WTC11 (cell line): ENCODE results near the gene COPS3. TPM values are rescaled to one million over a fixed set of nuclear protein-coding genes. Genes with fewer than 3 reads are reported as not detected.
"Not testable (repeated sequence)": the region's sequence is repeated elsewhere in the genome, so short reads cannot be mapped to it uniquely, and the experiment has no call there.

Experiments used
- ATAC-seq: fragments of 200-7000 bp; cut with Tn5 transposase; 2 replicates; pipeline ENCODE4 v1.10.0; 2021; ENCODE audit warnings: mild to moderate bottlenecking, moderate library complexity
- CTCF ChIA-PET: fragments of 300-600 bp; sonication (Branson Sonifier 250); formaldehyde crosslinking; loops from one replicate; lab custom pipeline; 2021; ENCODE audit warnings: antibody characterized with exemption; lab: Charles Lee
- POLR2A ChIA-PET: fragments of 350-600 bp; sonication (Branson Sonifier 250); formaldehyde crosslinking; loops from one replicate; lab custom pipeline; 2021; ENCODE audit warnings: antibody characterized with exemption; lab: Charles Lee
- DNase-seq: peaks from one replicate; pipeline ENCODE4 v3.0.0; 2021; ENCODE audit warnings: low spot score
- H3K27ac Mint-ChIP-seq: 2 replicates; pipeline ENCODE4 v1.8.0; 2021; ENCODE audit warnings: mixed read lengths
- H3K27me3 Mint-ChIP-seq: 2 replicates; pipeline ENCODE4 v1.8.0; 2021; ENCODE audit warnings: low read depth, mild to moderate bottlenecking, moderate library complexity, mixed read lengths
- H3K36me3 Mint-ChIP-seq: 2 replicates; pipeline ENCODE4 v1.8.0; 2021; ENCODE audit warnings: mixed read lengths
- H3K4me1 Mint-ChIP-seq: 2 replicates; pipeline ENCODE4 v1.8.0; 2022; ENCODE audit warnings: mixed read lengths
- H3K4me3 Mint-ChIP-seq: 2 replicates; pipeline ENCODE4 v1.8.0; 2021; ENCODE audit warnings: mild to moderate bottlenecking, moderate library complexity, mixed read lengths
- H3K9me3 Mint-ChIP-seq: 2 replicates; pipeline ENCODE4 v1.8.0; 2021; ENCODE audit warnings: mixed read lengths
- ATF1 ChIP-seq: sonication (generic); formaldehyde crosslinking; IDR thresholded peaks from 2 replicates; pipeline ENCODE4 v1.8.1; 2023; ENCODE audit warnings: mild to moderate bottlenecking, moderate library complexity, missing genetic modification reagents
- CBFB ChIP-seq: sonication (generic); formaldehyde crosslinking; IDR thresholded peaks from 2 replicates; pipeline ENCODE4 v1.8.1; 2022; ENCODE audit warnings: mild to moderate bottlenecking, low read depth, missing genetic modification reagents
- CREB1 ChIP-seq: sonication (generic); formaldehyde crosslinking; IDR thresholded peaks from 2 replicates; pipeline ENCODE4 v1.8.0; 2023; ENCODE audit warnings: mild to moderate bottlenecking, missing genetic modification reagents
- ELF4 ChIP-seq: sonication (generic); formaldehyde crosslinking; IDR thresholded peaks from 2 replicates; pipeline ENCODE4 v1.8.1; 2022; ENCODE audit warnings: low read depth, mild to moderate bottlenecking, moderate library complexity, missing genetic modification reagents
- ETV6 ChIP-seq: sonication (generic); formaldehyde crosslinking; IDR thresholded peaks from 2 replicates; pipeline ENCODE4 v1.8.1; 2022; ENCODE audit warnings: mild to moderate bottlenecking, missing genetic modification reagents
- FOXK1 ChIP-seq: sonication (generic); formaldehyde crosslinking; IDR thresholded peaks from 2 replicates; pipeline ENCODE4 v1.8.0; 2022; ENCODE audit warnings: mild to moderate bottlenecking, moderate library complexity, missing genetic modification reagents
- GRHL2 ChIP-seq: fragments of 250-450 bp; sonication (Bioruptor Pico); IDR thresholded peaks from 2 replicates; pipeline ENCODE4 v1.8.0; 2022; ENCODE audit warnings: mild to moderate bottlenecking, moderate library complexity; ENCODE audit not compliant: insufficient replicate concordance, severe bottlenecking
- NR2C2 ChIP-seq: sonication (generic); formaldehyde crosslinking; IDR thresholded peaks from 2 replicates; pipeline ENCODE4 v1.8.0; 2022; ENCODE audit warnings: mild to moderate bottlenecking, missing genetic modification reagents
- NR3C1 ChIP-seq: sonication (generic); formaldehyde crosslinking; conservative IDR thresholded peaks from 2 replicates; pipeline ENCODE4 v1.8.1; 2023; ENCODE audit warnings: low read depth, mild to moderate bottlenecking, missing genetic modification reagents
- SMAD3 ChIP-seq: sonication (generic); formaldehyde crosslinking; IDR thresholded peaks from 2 replicates; pipeline ENCODE4 v1.8.0; 2022; ENCODE audit warnings: missing genetic modification reagents, mild to moderate bottlenecking, borderline replicate concordance
- SP1 ChIP-seq: sonication (generic); formaldehyde crosslinking; conservative IDR thresholded peaks from 2 replicates; pipeline ENCODE4 v1.8.1; 2022; ENCODE audit warnings: missing genetic modification reagents
- ZBTB21 ChIP-seq: sonication (generic); formaldehyde crosslinking; IDR thresholded peaks from 2 replicates; pipeline ENCODE4 v1.8.1; 2023; ENCODE audit warnings: mild to moderate bottlenecking, missing genetic modification reagents, borderline replicate concordance
- ZNF423 ChIP-seq: fragments of 250-450 bp; sonication (Bioruptor Pico); IDR thresholded peaks from 2 replicates; pipeline ENCODE4 v2.1.2; 2022; ENCODE audit warnings: mild to moderate bottlenecking, moderate library complexity
- total RNA-seq: library from RNA; stranded (reverse); gene quantifications from 3 replicates; pipeline ENCODE4 v1.2.3, GENCODE V29; 2021
- TF ChIP-seq, protein P1 (sequence below): sonication (generic); formaldehyde crosslinking; IDR thresholded peaks from 2 replicates; pipeline ENCODE4 v1.8.1; 2023; ENCODE audit warnings: mild to moderate bottlenecking, missing genetic modification reagents, moderate library complexity
- TF ChIP-seq, protein P2 (sequence below): sonication (generic); formaldehyde crosslinking; IDR thresholded peaks from 2 replicates; pipeline ENCODE4 v1.8.0; 2023; ENCODE audit warnings: missing genetic modification reagents, mild to moderate bottlenecking, borderline replicate concordance
- TF ChIP-seq, protein P3 (sequence below): sonication (generic); formaldehyde crosslinking; IDR thresholded peaks from 2 replicates; pipeline ENCODE4 v1.8.1; 2023; ENCODE audit warnings: mild to moderate bottlenecking, missing genetic modification reagents
- TF ChIP-seq, protein P4 (sequence below): sonication (generic); formaldehyde crosslinking; IDR thresholded peaks from 2 replicates; pipeline ENCODE4 v1.8.0; 2023; ENCODE audit warnings: mild to moderate bottlenecking, missing genetic modification reagents
- TF ChIP-seq, protein P5 (sequence below): fragments of 250-450 bp; sonication (Bioruptor Pico); IDR thresholded peaks from 2 replicates; pipeline ENCODE4 v1.9.0; 2021; ENCODE audit warnings: mild to moderate bottlenecking
- TF ChIP-seq, protein P6 (sequence below): sonication (generic); formaldehyde crosslinking; IDR thresholded peaks from 2 replicates; pipeline ENCODE4 v1.8.0; 2022; ENCODE audit warnings: mild to moderate bottlenecking, missing genetic modification reagents
- TF ChIP-seq, protein P7 (sequence below): sonication (generic); formaldehyde crosslinking; IDR thresholded peaks from 2 replicates; pipeline ENCODE4 v1.8.0; 2023; ENCODE audit warnings: missing genetic modification reagents

The COPS3 gene
- total RNA-seq, 1 experiment from 2014 or later, result 78.3 TPM

DNA sequence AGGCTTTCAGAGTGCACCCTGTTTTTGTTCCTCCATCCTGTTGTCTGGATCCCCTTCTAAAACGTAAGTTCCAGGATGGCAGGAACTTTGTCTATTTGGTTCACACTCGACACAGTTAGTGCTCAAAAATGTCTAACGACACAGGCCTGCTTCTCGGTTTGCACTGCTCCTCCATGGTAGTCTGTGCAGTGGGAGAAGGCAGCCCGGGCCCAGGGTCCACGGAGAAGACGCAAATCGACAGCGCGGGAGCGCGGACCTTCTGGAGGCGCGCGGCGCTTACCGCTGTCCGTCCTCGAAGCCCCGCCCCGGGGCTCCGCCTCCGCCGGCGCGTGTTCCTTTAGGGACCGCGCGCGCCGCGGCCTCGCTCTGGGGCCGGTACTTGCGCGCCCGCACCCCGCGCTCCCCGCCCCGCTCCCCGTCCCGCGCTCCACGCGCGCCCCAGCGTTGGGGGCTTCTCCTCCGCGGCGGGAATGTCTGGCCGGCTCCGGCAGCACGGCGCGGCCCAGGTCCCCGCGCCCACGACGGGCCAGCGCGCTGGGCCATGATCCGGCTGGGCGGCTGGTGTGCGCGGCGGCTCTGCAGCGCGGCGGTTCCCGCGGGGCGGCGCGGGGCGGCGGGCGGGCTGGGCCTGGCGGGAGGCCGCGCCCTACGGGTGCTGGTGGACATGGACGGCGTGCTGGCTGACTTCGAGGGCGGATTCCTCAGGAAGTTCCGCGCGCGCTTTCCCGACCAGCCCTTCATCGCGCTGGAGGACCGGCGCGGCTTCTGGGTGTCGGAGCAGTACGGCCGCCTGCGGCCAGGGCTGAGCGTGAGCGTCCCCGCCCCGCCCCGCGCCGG is 22.2 kb upstream of the COPS3 start, which contains the start of gene NT5M (continued):
- TF ChIP-seq, protein P1, sequence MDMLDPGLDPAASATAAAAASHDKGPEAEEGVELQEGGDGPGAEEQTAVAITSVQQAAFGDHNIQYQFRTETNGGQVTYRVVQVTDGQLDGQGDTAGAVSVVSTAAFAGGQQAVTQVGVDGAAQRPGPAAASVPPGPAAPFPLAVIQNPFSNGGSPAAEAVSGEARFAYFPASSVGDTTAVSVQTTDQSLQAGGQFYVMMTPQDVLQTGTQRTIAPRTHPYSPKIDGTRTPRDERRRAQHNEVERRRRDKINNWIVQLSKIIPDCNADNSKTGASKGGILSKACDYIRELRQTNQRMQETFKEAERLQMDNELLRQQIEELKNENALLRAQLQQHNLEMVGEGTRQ (CRISPR knock-in tag), result no peak
- TF ChIP-seq CREB1 (CRISPR knock-in tag) (0 out of 2 replicates have a peak, but pooled peaks have one; percentile 22), CBFB (CRISPR knock-in tag) (0 out of 2 replicates have a peak, but pooled peaks have one; percentile 16), ELF4 (CRISPR knock-in tag) (no peak), ZNF423 (CRISPR knock-in tag) (peak; percentile 26; the same call in 1 of the 2 replicates), FOXK1 (CRISPR knock-in tag) (0 out of 2 replicates have a peak, but pooled peaks have one; percentile 38), SP1 (CRISPR knock-in tag) (peak; percentile 37), ATF1 (CRISPR knock-in tag) (no peak), ETV6 (CRISPR knock-in tag) (peak; percentile 12; the same call in 1 of the 2 replicates), ZBTB21 (no peak), SMAD3 (CRISPR knock-in tag) (peak; percentile 38; the same call in 1 of the 2 replicates), NR2C2 (no peak), GRHL2 (no peak), NR3C1 (CRISPR knock-in tag) (0 out of 2 replicates have a peak, but pooled peaks have one; percentile 64)
- TF ChIP-seq, protein P2, sequence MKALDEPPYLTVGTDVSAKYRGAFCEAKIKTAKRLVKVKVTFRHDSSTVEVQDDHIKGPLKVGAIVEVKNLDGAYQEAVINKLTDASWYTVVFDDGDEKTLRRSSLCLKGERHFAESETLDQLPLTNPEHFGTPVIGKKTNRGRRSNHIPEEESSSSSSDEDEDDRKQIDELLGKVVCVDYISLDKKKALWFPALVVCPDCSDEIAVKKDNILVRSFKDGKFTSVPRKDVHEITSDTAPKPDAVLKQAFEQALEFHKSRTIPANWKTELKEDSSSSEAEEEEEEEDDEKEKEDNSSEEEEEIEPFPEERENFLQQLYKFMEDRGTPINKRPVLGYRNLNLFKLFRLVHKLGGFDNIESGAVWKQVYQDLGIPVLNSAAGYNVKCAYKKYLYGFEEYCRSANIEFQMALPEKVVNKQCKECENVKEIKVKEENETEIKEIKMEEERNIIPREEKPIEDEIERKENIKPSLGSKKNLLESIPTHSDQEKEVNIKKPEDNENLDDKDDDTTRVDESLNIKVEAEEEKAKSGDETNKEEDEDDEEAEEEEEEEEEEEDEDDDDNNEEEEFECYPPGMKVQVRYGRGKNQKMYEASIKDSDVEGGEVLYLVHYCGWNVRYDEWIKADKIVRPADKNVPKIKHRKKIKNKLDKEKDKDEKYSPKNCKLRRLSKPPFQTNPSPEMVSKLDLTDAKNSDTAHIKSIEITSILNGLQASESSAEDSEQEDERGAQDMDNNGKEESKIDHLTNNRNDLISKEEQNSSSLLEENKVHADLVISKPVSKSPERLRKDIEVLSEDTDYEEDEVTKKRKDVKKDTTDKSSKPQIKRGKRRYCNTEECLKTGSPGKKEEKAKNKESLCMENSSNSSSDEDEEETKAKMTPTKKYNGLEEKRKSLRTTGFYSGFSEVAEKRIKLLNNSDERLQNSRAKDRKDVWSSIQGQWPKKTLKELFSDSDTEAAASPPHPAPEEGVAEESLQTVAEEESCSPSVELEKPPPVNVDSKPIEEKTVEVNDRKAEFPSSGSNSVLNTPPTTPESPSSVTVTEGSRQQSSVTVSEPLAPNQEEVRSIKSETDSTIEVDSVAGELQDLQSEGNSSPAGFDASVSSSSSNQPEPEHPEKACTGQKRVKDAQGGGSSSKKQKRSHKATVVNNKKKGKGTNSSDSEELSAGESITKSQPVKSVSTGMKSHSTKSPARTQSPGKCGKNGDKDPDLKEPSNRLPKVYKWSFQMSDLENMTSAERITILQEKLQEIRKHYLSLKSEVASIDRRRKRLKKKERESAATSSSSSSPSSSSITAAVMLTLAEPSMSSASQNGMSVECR (CRISPR knock-in tag), result peak; percentile 64; the same call in 1 of the 2 replicates
- TF ChIP-seq, protein P3, sequence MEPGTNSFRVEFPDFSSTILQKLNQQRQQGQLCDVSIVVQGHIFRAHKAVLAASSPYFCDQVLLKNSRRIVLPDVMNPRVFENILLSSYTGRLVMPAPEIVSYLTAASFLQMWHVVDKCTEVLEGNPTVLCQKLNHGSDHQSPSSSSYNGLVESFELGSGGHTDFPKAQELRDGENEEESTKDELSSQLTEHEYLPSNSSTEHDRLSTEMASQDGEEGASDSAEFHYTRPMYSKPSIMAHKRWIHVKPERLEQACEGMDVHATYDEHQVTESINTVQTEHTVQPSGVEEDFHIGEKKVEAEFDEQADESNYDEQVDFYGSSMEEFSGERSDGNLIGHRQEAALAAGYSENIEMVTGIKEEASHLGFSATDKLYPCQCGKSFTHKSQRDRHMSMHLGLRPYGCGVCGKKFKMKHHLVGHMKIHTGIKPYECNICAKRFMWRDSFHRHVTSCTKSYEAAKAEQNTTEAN (CRISPR knock-in tag), result no peak
- TF ChIP-seq, protein P4, sequence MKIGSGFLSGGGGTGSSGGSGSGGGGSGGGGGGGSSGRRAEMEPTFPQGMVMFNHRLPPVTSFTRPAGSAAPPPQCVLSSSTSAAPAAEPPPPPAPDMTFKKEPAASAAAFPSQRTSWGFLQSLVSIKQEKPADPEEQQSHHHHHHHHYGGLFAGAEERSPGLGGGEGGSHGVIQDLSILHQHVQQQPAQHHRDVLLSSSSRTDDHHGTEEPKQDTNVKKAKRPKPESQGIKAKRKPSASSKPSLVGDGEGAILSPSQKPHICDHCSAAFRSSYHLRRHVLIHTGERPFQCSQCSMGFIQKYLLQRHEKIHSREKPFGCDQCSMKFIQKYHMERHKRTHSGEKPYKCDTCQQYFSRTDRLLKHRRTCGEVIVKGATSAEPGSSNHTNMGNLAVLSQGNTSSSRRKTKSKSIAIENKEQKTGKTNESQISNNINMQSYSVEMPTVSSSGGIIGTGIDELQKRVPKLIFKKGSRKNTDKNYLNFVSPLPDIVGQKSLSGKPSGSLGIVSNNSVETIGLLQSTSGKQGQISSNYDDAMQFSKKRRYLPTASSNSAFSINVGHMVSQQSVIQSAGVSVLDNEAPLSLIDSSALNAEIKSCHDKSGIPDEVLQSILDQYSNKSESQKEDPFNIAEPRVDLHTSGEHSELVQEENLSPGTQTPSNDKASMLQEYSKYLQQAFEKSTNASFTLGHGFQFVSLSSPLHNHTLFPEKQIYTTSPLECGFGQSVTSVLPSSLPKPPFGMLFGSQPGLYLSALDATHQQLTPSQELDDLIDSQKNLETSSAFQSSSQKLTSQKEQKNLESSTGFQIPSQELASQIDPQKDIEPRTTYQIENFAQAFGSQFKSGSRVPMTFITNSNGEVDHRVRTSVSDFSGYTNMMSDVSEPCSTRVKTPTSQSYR (CRISPR knock-in tag), result no peak
- TF ChIP-seq, protein P5, sequence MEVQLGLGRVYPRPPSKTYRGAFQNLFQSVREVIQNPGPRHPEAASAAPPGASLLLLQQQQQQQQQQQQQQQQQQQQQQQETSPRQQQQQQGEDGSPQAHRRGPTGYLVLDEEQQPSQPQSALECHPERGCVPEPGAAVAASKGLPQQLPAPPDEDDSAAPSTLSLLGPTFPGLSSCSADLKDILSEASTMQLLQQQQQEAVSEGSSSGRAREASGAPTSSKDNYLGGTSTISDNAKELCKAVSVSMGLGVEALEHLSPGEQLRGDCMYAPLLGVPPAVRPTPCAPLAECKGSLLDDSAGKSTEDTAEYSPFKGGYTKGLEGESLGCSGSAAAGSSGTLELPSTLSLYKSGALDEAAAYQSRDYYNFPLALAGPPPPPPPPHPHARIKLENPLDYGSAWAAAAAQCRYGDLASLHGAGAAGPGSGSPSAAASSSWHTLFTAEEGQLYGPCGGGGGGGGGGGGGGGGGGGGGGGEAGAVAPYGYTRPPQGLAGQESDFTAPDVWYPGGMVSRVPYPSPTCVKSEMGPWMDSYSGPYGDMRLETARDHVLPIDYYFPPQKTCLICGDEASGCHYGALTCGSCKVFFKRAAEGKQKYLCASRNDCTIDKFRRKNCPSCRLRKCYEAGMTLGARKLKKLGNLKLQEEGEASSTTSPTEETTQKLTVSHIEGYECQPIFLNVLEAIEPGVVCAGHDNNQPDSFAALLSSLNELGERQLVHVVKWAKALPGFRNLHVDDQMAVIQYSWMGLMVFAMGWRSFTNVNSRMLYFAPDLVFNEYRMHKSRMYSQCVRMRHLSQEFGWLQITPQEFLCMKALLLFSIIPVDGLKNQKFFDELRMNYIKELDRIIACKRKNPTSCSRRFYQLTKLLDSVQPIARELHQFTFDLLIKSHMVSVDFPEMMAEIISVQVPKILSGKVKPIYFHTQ, result no peak
- TF ChIP-seq, protein P6, sequence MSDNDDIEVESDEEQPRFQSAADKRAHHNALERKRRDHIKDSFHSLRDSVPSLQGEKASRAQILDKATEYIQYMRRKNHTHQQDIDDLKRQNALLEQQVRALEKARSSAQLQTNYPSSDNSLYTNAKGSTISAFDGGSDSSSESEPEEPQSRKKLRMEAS, result peak; percentile 63; the same call in 1 of the 2 replicates
- TF ChIP-seq, protein P7, sequence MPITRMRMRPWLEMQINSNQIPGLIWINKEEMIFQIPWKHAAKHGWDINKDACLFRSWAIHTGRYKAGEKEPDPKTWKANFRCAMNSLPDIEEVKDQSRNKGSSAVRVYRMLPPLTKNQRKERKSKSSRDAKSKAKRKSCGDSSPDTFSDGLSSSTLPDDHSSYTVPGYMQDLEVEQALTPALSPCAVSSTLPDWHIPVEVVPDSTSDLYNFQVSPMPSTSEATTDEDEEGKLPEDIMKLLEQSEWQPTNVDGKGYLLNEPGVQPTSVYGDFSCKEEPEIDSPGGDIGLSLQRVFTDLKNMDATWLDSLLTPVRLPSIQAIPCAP (CRISPR knock-in tag), result no peak

DNA sequence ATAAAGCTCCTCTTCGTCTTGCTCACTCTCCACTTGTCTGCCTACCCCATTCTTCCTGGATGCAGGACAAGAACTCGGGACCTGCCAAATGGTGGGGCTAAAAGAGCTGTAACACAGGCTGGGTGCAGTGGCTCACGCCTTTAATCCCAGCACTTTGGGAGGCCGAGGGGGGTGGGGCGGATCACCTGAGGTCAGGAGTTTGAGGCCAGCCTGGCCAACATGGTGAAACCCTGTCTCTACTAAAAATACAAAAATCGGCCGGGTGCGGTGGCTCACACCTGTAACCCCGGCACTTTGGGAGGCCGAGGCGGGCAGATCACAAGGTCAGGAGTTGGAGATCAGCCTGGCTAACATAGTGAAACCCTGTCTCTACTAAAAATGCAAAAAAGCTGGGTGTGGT is 20.6 kb upstream of the COPS3 start:
- ChIA-PET POLR2A (interaction anchor here (0.6 to 1.4 kb wide), 3 partner anchors 21 to 433 kb away, joined by 3 to 8 read pairs (median 7); partner anchors contain the start of gene RASD1), CTCF (interaction anchor here (1.0 to 2.2 kb wide), 7 partner anchors 10 to 312 kb away, joined by 3 to 8 read pairs (median 6); partner anchors contain the start of gene COPS3)
- peak overlapping the region; percentile 92 for H3K4me3 Mint-ChIP-seq
- H3K36me3 Mint-ChIP-seq, H3K9me3 Mint-ChIP-seq, ATAC-seq, DNase-seq: not testable (repeated sequence)
- H3K27me3 Mint-ChIP-seq, result peaks cover 15% of the 10 kb centered on the region
- H3K27ac Mint-ChIP-seq, result peak overlapping the region; percentile 83
- peaks cover 31% of the 10 kb centered on the region for H3K4me1 Mint-ChIP-seq
